HCT116 (cell line): ENCODE data around the gene A2ML1.

Source experiments
- CTCF ChIP-seq, 3 experiments: fragments of 200-600 bp in 1 of 3; sonication (generic) in 1 of 3; IDR thresholded peaks in 2 of 3; conservative IDR thresholded peaks in 1 of 3; 2 replicates each; pipeline ENCODE4 v1.5.1; 2012 to 2017; ENCODE audit warnings: low read depth in 2 of 3, low read length in 2 of 3, antibody characterized with exemption in 1 of 3, borderline replicate concordance in 1 of 3, control low read depth in 1 of 3, mild to moderate bottlenecking in 1 of 3, mixed read lengths in 1 of 3, mixed run types in 1 of 3, moderate library complexity in 1 of 3; ENCODE audit not compliant: insufficient read depth in 1 of 3
- EGR1 ChIP-seq: IDR thresholded peaks from 2 replicates; pipeline ENCODE4 v1.6.1; 2012; ENCODE audit warnings: low read depth
- EZH2 ChIP-seq: fragments of 200-600 bp; sonication (generic); IDR thresholded peaks from 2 replicates; pipeline ENCODE4 v1.6.1; 2017; ENCODE audit warnings: antibody characterized with exemption, mixed run types
- EZH2phosphoT487 ChIP-seq: fragments of 200-600 bp; IDR thresholded peaks from 2 replicates; pipeline ENCODE4 v1.6.1; 2018; ENCODE audit warnings: antibody characterized with exemption, borderline replicate concordance
- MAX ChIP-seq: IDR thresholded peaks from 2 replicates; pipeline ENCODE4 v1.6.1; 2012
- POLR2A ChIP-seq: IDR thresholded peaks from 2 replicates; pipeline ENCODE4 v1.7.0; 2011; ENCODE audit warnings: borderline replicate concordance; ENCODE audit not compliant: insufficient read depth, insufficient read length; ENCODE audit errors: extremely low read depth
- RAD21 ChIP-seq: IDR thresholded peaks from 2 replicates; pipeline ENCODE4 v1.6.1; 2012; ENCODE audit warnings: low read depth, mild to moderate bottlenecking
- REST ChIP-seq: IDR thresholded peaks from 2 replicates; pipeline ENCODE4 v1.6.1; 2012; ENCODE audit warnings: low read depth
- ZFX ChIP-seq: fragments of 450-650 bp; IDR thresholded peaks from 2 replicates; pipeline ENCODE4 v1.6.1; 2017

- TF ChIP-seq POLR2A (no peak), EZH2 (no peak), CTCF (IDR thresholded peaks at IDR 0.05 in 2 of 3, conservative IDR thresholded peaks at IDR 0.05 in 1 of 3; ENCODE audit: borderline replicate concordance in 1 of 3, insufficient read depth in 1 of 3, low read depth in 2 of 3, low read length in 2 of 3) (no peak), RAD21 (no peak), EGR1 (no peak), EZH2phosphoT487 (no peak), REST (no peak), ZFX (no peak), MAX (no peak)
Measured at GRCh38 chr12:8849876-8850275, 27.5 kb downstream of the A2ML1 start.
